NK-92 (cell line): ENCODE results near the gene GOLM1.

ENCODE experiments used
- DNase-seq: peaks from one replicate; lab custom pipeline; 2025; ENCODE audit not compliant: unreplicated experiment; lab: John Stamatoyannopoulos, UW

Gene GOLM1

DNA sequence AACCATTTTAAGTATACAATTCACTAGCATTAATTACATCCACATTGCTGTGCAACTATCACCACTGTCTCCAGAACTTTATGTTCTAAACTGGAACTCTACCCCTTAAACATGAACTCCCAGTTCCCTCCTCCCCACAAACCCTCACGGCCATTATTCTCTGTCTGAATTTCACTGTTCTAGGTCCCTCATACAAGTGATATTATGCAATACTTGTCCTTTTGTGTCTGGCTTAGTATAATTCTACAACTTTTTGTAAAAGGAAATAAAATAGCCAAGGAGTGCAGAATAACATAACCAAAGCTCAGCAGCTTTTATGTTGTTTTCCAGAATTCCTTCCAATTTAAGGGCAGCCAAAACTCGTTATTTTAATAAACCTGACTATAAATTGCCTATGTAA is 105.2 kb downstream of the GOLM1 start:
- DNase-seq: no peak

DNA sequence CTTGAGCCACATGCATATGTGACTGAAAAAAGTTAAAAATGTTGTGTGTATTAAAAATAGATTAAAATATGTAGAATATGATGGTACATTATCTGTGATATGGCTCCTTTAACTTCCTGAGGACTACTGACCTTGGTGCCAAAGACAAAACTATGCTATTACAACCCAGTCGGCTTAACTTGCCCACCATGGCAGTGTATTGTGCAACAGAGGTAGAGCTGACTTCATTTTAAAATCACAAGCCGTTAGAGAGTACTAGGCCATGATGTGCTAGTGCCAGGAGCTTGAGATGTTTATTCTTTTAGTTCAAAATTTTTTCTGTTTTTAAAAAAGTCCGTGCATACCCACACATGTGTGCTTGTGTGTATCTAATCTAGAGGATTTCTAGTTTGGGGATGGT is 112.1 kb downstream of the GOLM1 start:
- no peak for DNase-seq

DNA sequence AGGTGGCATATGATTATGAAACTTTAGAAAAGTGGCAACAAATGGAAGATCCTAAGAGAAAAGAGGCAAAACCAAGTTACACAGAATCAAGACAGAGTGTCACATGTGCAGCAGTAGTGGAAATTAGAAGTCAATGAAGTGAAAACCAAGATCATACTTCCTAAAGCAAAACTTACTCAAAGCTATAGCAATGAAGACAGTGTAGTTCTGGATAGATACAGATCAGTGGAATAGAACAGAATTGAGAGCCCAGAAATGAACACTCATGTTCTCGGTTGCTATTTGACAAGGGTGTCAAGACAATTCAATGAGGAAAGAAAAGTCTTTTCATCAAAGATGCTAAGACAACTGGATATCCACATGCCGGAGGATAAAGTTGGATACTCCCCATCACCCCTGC is 114.9 kb downstream of the GOLM1 start:
- no peak for DNase-seq

DNA sequence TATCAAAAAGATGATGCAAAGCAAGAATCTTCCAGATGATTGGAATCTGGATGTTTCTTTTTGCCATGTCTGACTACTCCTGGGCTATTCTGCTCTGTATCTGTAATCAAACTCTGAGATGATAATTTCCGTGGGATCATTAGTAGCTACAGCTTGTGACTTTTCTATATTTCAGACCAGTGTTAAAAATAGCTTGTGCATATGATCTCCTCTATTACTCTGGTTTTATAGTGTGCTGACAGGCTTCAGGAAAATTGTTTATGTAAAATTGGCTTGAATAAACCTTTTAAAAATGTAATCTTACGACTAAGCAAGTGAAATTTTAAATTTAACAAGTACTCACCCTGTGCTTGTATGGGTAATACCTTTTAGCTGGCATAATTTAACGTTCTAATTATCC is 118.0 kb downstream of the GOLM1 start:
- DNase-seq: no peak

DNA sequence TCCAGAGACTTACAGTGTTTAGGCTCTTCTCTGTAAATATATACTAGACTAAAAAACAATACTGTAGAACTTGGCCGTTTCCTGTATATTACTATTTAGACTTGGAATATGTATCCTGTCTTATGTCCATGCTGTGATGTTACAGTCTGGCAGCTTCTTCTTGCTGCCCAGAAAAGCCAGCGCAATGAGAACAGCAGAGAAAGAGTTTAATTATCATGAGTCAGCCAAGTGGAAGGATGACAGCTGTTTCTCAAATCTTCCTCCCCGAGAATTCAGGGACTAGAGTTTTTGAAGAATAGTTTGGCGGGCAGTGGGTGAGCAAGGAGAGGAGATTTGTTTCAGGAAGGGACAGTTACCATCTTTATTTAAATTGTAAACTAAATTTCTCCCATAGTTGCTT is 120.9 kb downstream of the GOLM1 start:
- DNase-seq: no peak
